Keratinocyte (primary cell): ENCODE measurements around the gene SLC8A3. TPM values are rescaled to one million over a fixed set of nuclear protein-coding genes. Genes with fewer than 3 reads are reported as not detected.

Experiments
- DNase-seq: peaks from one replicate; pipeline ENCODE4 v3.0.0-alpha.2; 2011; ENCODE audit warnings: low read depth, missing footprints, low spot score
- FAIRE-seq: peaks from 2 replicates; lab custom pipeline; 2011; peaks lifted over from hg19 to GRCh38; lab: Jason Lieb, UNC
- H2AFZ ChIP-seq: 2 replicates; pipeline ENCODE4 v1.6.0; 2012; ENCODE audit warnings: low read length, control low read depth, inconsistent platforms; ENCODE audit not compliant: control insufficient read depth
- H3K27ac ChIP-seq: 2 replicates; pipeline ENCODE4 v1.5.1; 2011; ENCODE audit warnings: low read length; ENCODE audit not compliant: control insufficient read depth, insufficient read depth
- H3K27me3 ChIP-seq: 3 replicates; pipeline ENCODE4 v1.6.0; 2011; ENCODE audit warnings: low read length; ENCODE audit not compliant: control insufficient read depth, insufficient read depth; ENCODE audit errors: extremely low read depth
- H3K36me3 ChIP-seq, 2 experiments: 2 replicates in 1 of 2; 3 replicates in 1 of 2; pipeline ENCODE4 v1.5.1; 2011; ENCODE audit warnings: low read length in 2 of 2, mild to moderate bottlenecking in 1 of 2; ENCODE audit not compliant: control insufficient read depth in 2 of 2, insufficient read depth in 2 of 2; ENCODE audit errors: extremely low read depth in 1 of 2
- H3K4me1 ChIP-seq: 3 replicates; pipeline ENCODE4 v1.5.1; 2011; ENCODE audit warnings: low read length; ENCODE audit not compliant: control insufficient read depth, insufficient read depth; ENCODE audit errors: extremely low read depth
- H3K4me2 ChIP-seq: 3 replicates; pipeline ENCODE4 v1.6.0; 2011; ENCODE audit warnings: low read depth, low read length; ENCODE audit not compliant: control insufficient read depth, insufficient read depth; ENCODE audit errors: extremely low read depth
- H3K4me3 ChIP-seq, 3 experiments: fragments of 200-600 bp in 1 of 3; sonication (generic) in 1 of 3; 2 replicates in 2 of 3; 3 replicates in 1 of 3; pipeline ENCODE4 v1.5.1; 2011 to 2016; ENCODE audit warnings: low read length in 3 of 3, mild to moderate bottlenecking in 3 of 3, control low read depth in 2 of 3, inconsistent platforms in 1 of 3, low read depth in 1 of 3, mixed read lengths in 1 of 3, mixed run types in 1 of 3, moderate library complexity in 1 of 3; ENCODE audit not compliant: control insufficient read depth in 2 of 3, insufficient read depth in 2 of 3; ENCODE audit errors: extremely low read depth in 1 of 3
- H3K79me2 ChIP-seq: 2 replicates; pipeline ENCODE4 v1.6.0; 2012; ENCODE audit warnings: low read length; ENCODE audit not compliant: control insufficient read depth, insufficient read depth
- H3K9ac ChIP-seq: 3 replicates; pipeline ENCODE4 v1.6.0; 2011; ENCODE audit warnings: low read length; ENCODE audit not compliant: control insufficient read depth, insufficient read depth; ENCODE audit errors: extremely low read depth
- H3K9me1 ChIP-seq: 3 replicates; pipeline ENCODE4 v1.6.0; 2011; ENCODE audit warnings: low read length; ENCODE audit not compliant: control insufficient read depth, insufficient read depth; ENCODE audit errors: extremely low read depth
- H3K9me3 ChIP-seq: 2 replicates; pipeline ENCODE4 v1.5.1; 2012; ENCODE audit warnings: low read depth, low read length; ENCODE audit not compliant: control insufficient read depth
- H4K20me1 ChIP-seq: 3 replicates; pipeline ENCODE4 v1.6.0; 2011; ENCODE audit warnings: low read length; ENCODE audit not compliant: control insufficient read depth, insufficient read depth; ENCODE audit errors: extremely low read depth
- CTCF ChIP-seq, 3 experiments: IDR thresholded peaks in 1 of 3; conservative IDR thresholded peaks in 1 of 3; optimal IDR thresholded peaks in 1 of 3; 2 replicates in 2 of 3; 3 replicates in 1 of 3; pipeline versions ENCODE3 to v1.5.1; 2011; ENCODE audit warnings: low read length in 3 of 3, mild to moderate bottlenecking in 3 of 3, moderate library complexity in 2 of 3, control low read depth in 1 of 3, inconsistent platforms in 1 of 3; ENCODE audit not compliant: insufficient read depth in 2 of 3; ENCODE audit errors: extremely low read depth in 1 of 3
- EZH2 ChIP-seq: IDR thresholded peaks from one replicate; pipeline ENCODE4 v1.6.1; 2012; ENCODE audit warnings: inconsistent platforms, mild to moderate bottlenecking, low read length, moderate library complexity
- dilution Hi-C: fragments of 300-500 bp; cut with MboI; formaldehyde crosslinking; loops from one replicate; pipeline ENCODE4 v1.7.0; 2020; ENCODE audit warnings: low sequenced_read_pairs; ENCODE audit not compliant: extremely low pct_ligation_motif_present
- polyA plus RNA-seq, 5 experiments: library from polyadenylated mRNA; depleted of rRNA in 3 of 5; stranded (reverse) in 3 of 5; stranded (forward) in 1 of 5; unstranded in 1 of 5; fragments of >200 nt; gene quantifications; 1 replicate in 1 of 5; 2 replicates in 3 of 5; 3 replicates in 1 of 5; pipeline versions ENCODE4 v1.2.1 to v1.2.3, GENCODE V29; 2011 to 2012; ENCODE audit warnings: missing spikeins in 2 of 5, low read depth in 1 of 5, low replicate concordance in 1 of 5

SLC8A3 gene
- polyA plus RNA-seq, 1 donor (not counting 4 experiments of a cell fraction or from before 2014, with no cell fraction given) = not detected

- Histone ChIP-seq H4K20me1 (no peaks in the 10 kb centered on the region), H3K27me3 (peaks cover 26% of the 10 kb centered on the region), H3K9ac (no peak overlapping the region), H3K4me2 (no peak overlapping the region), H3K36me3 (no peaks in the 10 kb centered on the region), H3K4me3 (no peak overlapping the region), H3K27ac (no peak overlapping the region), H2AFZ (no peak overlapping the region), H3K79me2 (no peaks in the 10 kb centered on the region), H3K4me1 (peaks cover 7% of the 10 kb centered on the region), H3K9me3 (no peaks in the 10 kb centered on the region), H3K9me1 (no peaks in the 10 kb centered on the region)
- dilution Hi-C loops = no loop called here
- no peak for TF ChIP-seq CTCF (optimal IDR thresholded peaks at IDR 0.05 in 1 of 3, IDR thresholded peaks at IDR 0.05 in 1 of 3, conservative IDR thresholded peaks at IDR 0.05 in 1 of 3; ENCODE audit: extremely low read depth in 1 of 3, insufficient read depth in 2 of 3, low read length in 3 of 3)
- TF ChIP-seq EZH2 = no peak
- DNase-seq (no peak), FAIRE-seq (no peak)
These were observed 4.2 kb upstream of the SLC8A3 start for GRCh38 chr14:70192915-70193314.

- no peak for DNase-seq
- TF ChIP-seq CTCF (optimal IDR thresholded peaks at IDR 0.05 in 1 of 3, IDR thresholded peaks at IDR 0.05 in 1 of 3, conservative IDR thresholded peaks at IDR 0.05 in 1 of 3; ENCODE audit: extremely low read depth in 1 of 3, insufficient read depth in 2 of 3, low read length in 3 of 3) = no peak
- no peak for TF ChIP-seq EZH2
- H3K9ac ChIP-seq = no peak overlapping the region
- H3K4me3 ChIP-seq = no peak overlapping the region
- peaks cover 41% of the 10 kb centered on the region for H3K27me3 ChIP-seq
- no peak overlapping the region for H3K27ac ChIP-seq
- H3K9me3 ChIP-seq = no peaks in the 10 kb centered on the region
- H4K20me1 ChIP-seq = no peaks in the 10 kb centered on the region
- FAIRE-seq = no peak
- no peaks in the 10 kb centered on the region for H3K9me1 ChIP-seq
- peaks cover 9% of the 10 kb centered on the region for H3K4me1 ChIP-seq
- no peak overlapping the region for H2AFZ ChIP-seq
- H3K36me3 ChIP-seq = no peaks in the 10 kb centered on the region
- no peaks in the 10 kb centered on the region for H3K79me2 ChIP-seq
- no peak overlapping the region for H3K4me2 ChIP-seq
- dilution Hi-C loops = no loop called here
These were observed 1.4 kb upstream of the SLC8A3 start for GRCh38 chr14:70190156-70190555.
